Neural crest cell (in vitro differentiated cells): Measurements from ENCODE around the gene HECW1. TPM values are rescaled to one million over a fixed set of nuclear protein-coding genes. Genes with fewer than 3 reads are reported as not detected.
"Not testable (repeated sequence)": the region's sequence is repeated elsewhere in the genome, so short reads cannot be mapped to it uniquely, and the experiment has no call there.

Source experiments
- DNase-seq: peaks from one replicate; pipeline ENCODE4 v3.0.0; 2021; ENCODE audit warnings: low read depth, mixed read lengths, low spot score
- H3K27ac Mint-ChIP-seq: one replicate; pipeline ENCODE4 v1.8.0; 2021; ENCODE audit warnings: mild to moderate bottlenecking, mixed read lengths; ENCODE audit not compliant: unreplicated experiment
- H3K27me3 Mint-ChIP-seq: 2 replicates; pipeline ENCODE4 v1.8.0; 2021; ENCODE audit warnings: low read depth, mild to moderate bottlenecking, mixed read lengths
- H3K36me3 Mint-ChIP-seq: 2 replicates; pipeline ENCODE4 v1.8.0; 2021; ENCODE audit warnings: low read depth, mild to moderate bottlenecking, mixed read lengths
- H3K4me1 Mint-ChIP-seq: 2 replicates; pipeline ENCODE4 v1.8.0; 2021; ENCODE audit warnings: mixed read lengths
- H3K4me3 Mint-ChIP-seq: one replicate; pipeline ENCODE4 v1.8.0; 2021; ENCODE audit warnings: mild to moderate bottlenecking, mixed read lengths
- H3K9me3 Mint-ChIP-seq: 2 replicates; pipeline ENCODE4 v1.8.0; 2021; ENCODE audit warnings: mixed read lengths
- long read RNA-seq: library from polyadenylated mRNA; unstranded; transcript quantifications from one replicate; pipeline ENCODE4 v2.0.0, GENCODE V29; 2020
- total RNA-seq: library from RNA; stranded (reverse); gene quantifications from 2 replicates; pipeline ENCODE4 v1.2.1, GENCODE V29; 2021
- TF ChIP-seq, protein P1 (sequence below): fragments of 200-600 bp; sonication (generic); conservative IDR thresholded peaks from 2 replicates; pipeline ENCODE4 v1.5.0; 2021; ENCODE audit warnings: antibody characterized with exemption, mild to moderate bottlenecking

Gene HECW1
- 2.8 and 3.6 TPM in 2 replicates for total RNA-seq
- long read RNA-seq, partial matches to known transcripts: 1 of 3 reads
- long read RNA-seq, other reads (novel, unspliced or antisense): 2 of 3 reads

DNA sequence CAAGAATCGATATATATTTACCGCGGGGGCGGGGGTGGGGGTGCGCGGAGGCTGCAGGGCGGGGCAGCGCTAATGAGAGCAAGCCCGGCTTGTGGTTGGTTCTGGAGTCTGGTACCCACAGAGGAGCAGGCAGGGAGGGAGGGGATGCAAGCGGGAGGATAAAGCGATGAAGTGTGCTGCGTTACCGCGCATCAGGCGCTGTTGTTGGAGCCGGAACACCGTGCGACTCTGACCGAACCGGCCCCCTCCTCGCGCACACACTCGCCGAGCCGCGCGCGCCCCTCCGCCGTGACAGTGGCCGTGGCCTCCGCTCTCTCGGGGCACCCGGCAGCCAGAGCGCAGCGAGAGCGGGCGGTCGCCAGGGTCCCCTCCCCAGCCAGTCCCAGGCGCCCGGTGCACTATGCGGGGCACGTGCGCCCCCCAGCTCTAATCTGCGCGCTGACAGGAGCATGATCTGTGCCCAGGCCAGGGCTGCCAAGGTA, at the start of gene HECW1:
HECW1 (plus strand) TSS at position 189 of the 482 bp plus-strand sequence. CDS start 131,259 bp downstream, outside the sequence.
- Mint-ChIP-seq H3K4me3 (peak within 1 kb of the TSS; percentile 86), H3K4me1 (peaks cover 18% of the 10 kb centered on the region), H3K27me3 (peaks cover 81% of the 10 kb centered on the region), H3K9me3 (no peaks in the 10 kb centered on the region), H3K27ac (peak within 1 kb of the TSS; percentile 22), H3K36me3 (no peaks in the 10 kb centered on the region)
- TF ChIP-seq, protein P1, sequence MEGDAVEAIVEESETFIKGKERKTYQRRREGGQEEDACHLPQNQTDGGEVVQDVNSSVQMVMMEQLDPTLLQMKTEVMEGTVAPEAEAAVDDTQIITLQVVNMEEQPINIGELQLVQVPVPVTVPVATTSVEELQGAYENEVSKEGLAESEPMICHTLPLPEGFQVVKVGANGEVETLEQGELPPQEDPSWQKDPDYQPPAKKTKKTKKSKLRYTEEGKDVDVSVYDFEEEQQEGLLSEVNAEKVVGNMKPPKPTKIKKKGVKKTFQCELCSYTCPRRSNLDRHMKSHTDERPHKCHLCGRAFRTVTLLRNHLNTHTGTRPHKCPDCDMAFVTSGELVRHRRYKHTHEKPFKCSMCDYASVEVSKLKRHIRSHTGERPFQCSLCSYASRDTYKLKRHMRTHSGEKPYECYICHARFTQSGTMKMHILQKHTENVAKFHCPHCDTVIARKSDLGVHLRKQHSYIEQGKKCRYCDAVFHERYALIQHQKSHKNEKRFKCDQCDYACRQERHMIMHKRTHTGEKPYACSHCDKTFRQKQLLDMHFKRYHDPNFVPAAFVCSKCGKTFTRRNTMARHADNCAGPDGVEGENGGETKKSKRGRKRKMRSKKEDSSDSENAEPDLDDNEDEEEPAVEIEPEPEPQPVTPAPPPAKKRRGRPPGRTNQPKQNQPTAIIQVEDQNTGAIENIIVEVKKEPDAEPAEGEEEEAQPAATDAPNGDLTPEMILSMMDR: no peak
- DNase-seq: peak; percentile 3

DNA sequence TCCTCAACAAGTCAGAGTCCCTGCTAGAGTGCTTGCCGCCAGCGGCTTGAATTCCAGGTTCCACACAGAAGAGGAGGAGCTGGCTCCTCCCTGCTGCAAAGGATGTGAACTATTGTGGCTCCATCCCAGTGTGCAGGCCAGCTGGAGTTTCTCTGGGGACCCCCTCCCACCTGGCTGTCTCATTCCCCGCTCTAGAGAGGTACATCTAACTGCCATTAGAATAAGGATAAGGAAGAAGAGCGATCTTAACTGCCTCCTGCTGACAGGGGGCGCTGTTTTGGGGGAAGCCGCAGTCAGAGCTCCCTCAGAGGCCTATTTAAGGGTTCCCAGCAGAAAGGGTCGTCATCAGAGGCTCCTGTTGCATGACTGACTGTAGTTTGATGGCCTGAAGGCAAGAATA, 40.8 kb upstream of the HECW1 start:
- Mint-ChIP-seq H3K4me3 (no peak overlapping the region), H3K36me3 (no peaks in the 10 kb centered on the region), H3K27me3 (peaks cover 5% of the 10 kb centered on the region), H3K9me3 (no peaks in the 10 kb centered on the region), H3K4me1 (no peaks in the 10 kb centered on the region), H3K27ac (no peak overlapping the region)
- DNase-seq: peak; percentile 27
- TF ChIP-seq, protein P1: peak; percentile 59

DNA sequence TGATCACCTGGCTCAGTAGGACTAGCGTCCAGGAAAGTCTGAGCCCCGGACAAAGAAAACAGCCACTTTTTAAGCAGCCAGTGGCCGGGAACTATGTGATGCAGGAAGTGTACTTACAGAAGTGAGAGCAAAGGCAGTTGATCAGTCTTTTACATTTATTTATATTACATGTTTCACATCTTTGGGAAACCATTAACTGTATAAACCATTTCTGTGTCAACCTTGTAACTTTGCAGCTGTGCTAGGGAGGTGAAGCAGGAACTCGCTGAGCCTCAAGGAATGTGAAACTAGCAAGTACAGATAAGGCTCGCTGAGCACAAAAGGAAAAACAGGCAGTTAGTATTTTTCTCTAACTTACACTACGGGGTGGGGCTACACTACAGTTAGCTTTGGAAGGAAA, 39.9 kb upstream of the HECW1 start:
- Mint-ChIP-seq H3K27me3 (peaks cover 5% of the 10 kb centered on the region), H3K36me3 (no peaks in the 10 kb centered on the region), H3K9me3 (no peaks in the 10 kb centered on the region), H3K27ac (no peak overlapping the region), H3K4me3 (no peak overlapping the region), H3K4me1 (peaks cover 5% of the 10 kb centered on the region)
- DNase-seq: no peak
- TF ChIP-seq, protein P1: no peak

DNA sequence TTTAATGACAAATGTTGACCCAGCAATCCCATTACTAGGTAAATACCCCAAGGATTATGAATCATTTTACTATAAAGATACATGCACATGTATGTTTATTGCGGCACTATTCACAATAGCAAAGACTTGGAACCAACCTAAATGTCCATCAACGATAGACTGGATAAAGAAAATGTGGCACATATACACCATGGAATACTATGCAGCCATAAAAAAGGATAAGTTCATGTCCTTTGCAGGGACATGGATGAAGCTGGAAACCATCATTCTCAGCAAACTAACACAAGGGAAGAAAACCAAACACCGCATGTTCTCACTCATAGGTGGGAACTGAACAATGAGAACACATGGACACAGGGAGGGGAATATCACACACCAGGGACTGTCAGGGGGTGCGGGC, 38.6 kb upstream of the HECW1 start:
- H3K36me3 Mint-ChIP-seq, DNase-seq, H3K9me3 Mint-ChIP-seq, H3K27ac Mint-ChIP-seq, H3K4me3 Mint-ChIP-seq, H3K4me1 Mint-ChIP-seq, H3K27me3 Mint-ChIP-seq: not testable (repeated sequence)

DNA sequence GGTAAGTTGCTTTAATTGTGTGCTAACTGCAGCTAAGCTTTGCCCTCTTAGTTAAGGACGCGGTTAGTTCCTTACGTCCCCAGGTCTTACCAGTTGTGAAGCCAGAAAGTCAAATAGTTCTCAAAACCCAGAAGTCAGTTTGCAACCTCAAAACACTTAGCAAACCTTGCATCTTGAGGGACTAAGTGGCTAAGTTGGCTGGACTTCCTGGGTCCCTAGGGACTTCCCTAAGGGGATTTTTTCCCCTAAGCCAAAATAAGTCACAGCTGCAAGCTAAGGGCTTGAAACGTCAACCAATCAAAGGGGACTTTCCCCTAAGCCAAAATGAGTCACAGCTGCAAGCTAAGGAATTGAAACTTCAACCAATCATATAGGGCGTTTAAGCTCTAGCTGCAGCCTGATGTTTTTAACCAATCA, 36.2 kb upstream of the HECW1 start:
- Mint-ChIP-seq H3K36me3 (no peaks in the 10 kb centered on the region), H3K27ac (no peak overlapping the region), H3K4me3 (no peak overlapping the region), H3K9me3 (no peaks in the 10 kb centered on the region), H3K4me1 (peaks cover 5% of the 10 kb centered on the region), H3K27me3 (peaks cover 3% of the 10 kb centered on the region)
- no peak for DNase-seq
- TF ChIP-seq, protein P1: no peak

DNA sequence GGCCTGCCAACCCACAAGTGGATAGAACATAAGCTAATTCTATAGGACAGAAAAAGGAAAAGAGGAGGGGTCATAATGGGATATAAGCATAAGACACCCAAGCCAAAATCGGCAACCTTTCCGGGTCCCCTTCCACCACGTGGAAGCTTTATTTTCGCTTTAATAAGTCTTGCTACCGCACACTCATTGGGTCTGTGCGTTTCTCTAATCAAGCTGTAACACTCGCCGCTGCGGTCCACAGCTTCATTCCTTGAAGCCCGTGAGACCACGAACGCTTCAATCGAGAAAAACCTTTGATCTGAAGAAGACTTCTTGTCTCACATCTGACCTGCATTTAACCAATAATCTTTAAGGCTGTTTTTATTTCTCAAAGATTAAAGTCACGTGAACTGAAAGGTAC, 35.8 kb upstream of the HECW1 start:
- Mint-ChIP-seq H3K4me3 (no peak overlapping the region), H3K27me3 (peaks cover 3% of the 10 kb centered on the region), H3K9me3 (no peaks in the 10 kb centered on the region), H3K36me3 (no peaks in the 10 kb centered on the region), H3K4me1 (peaks cover 5% of the 10 kb centered on the region), H3K27ac (no peak overlapping the region)
- TF ChIP-seq, protein P1: no peak
- no peak for DNase-seq
